Measurements from ENCODE around the gene SKI. TPM values are rescaled to one million over a fixed set of nuclear protein-coding genes. Genes with fewer than 3 reads are reported as not detected.

SKI gene
- total RNA-seq, 3 donors from 2014 or later: 26.8 to 86.6 (median 29.0) TPM

DNA sequence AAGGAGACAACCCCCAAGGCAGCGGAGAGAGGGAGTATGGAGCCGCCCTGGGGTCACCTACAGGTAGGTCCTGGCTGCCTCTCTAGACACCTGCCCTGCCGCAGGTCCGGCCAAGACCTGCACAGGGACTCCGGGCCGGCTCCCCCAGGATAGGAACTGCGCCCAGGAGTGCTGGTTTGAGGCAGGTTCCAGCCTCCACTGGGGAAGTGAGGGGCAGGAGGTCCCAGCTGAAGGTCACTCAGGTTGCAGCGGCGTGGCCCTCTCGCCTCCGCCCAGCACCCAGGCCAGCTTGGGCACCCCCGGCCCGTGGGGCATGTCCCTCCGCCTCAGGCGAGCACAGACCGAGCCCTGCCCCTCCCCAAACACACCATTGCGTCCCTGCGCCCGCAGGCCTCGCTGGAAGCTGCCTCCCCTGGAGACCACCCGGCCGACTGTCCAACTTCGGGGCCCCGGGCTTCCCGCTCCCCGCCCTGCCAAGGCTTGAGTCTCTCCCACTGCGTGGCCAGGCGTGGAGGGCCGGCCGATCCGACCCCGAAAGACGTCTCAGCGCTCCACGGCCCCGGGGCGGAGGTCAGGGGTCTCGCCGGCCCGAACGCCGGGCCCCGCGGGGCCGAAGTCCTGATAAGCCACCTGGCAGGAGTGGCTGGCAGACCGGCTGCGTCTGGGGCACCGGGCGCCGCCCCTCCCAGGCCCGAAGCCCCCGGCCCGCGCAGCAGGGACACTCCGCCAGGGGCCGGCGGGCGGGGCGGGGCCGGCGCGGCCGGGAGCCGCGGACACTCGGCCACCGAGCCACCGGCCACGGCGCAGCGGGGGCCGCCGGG lies 1.4 kb upstream of the SKI start:
- peak overlapping the region; percentile 38 for H3K4me3 ChIP-seq
- DNase-seq (peak in 2 of 3 donors; percentile 67 to 77), ATAC-seq (no peak)
- no peaks in the 10 kb centered on the region for H3K9me3 ChIP-seq
- H3K4me1 ChIP-seq (ENCODE audit: low read depth): peaks cover 24% of the 10 kb centered on the region
- intact Hi-C loops (cut with DNase I, micrococcal nuclease): no loop called here
- TF ChIP-seq, protein P1, sequence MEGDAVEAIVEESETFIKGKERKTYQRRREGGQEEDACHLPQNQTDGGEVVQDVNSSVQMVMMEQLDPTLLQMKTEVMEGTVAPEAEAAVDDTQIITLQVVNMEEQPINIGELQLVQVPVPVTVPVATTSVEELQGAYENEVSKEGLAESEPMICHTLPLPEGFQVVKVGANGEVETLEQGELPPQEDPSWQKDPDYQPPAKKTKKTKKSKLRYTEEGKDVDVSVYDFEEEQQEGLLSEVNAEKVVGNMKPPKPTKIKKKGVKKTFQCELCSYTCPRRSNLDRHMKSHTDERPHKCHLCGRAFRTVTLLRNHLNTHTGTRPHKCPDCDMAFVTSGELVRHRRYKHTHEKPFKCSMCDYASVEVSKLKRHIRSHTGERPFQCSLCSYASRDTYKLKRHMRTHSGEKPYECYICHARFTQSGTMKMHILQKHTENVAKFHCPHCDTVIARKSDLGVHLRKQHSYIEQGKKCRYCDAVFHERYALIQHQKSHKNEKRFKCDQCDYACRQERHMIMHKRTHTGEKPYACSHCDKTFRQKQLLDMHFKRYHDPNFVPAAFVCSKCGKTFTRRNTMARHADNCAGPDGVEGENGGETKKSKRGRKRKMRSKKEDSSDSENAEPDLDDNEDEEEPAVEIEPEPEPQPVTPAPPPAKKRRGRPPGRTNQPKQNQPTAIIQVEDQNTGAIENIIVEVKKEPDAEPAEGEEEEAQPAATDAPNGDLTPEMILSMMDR (IDR thresholded peaks at IDR 0.05): no peak
- no peaks in the 10 kb centered on the region for H3K36me3 ChIP-seq (ENCODE audit: low read depth)

DNA sequence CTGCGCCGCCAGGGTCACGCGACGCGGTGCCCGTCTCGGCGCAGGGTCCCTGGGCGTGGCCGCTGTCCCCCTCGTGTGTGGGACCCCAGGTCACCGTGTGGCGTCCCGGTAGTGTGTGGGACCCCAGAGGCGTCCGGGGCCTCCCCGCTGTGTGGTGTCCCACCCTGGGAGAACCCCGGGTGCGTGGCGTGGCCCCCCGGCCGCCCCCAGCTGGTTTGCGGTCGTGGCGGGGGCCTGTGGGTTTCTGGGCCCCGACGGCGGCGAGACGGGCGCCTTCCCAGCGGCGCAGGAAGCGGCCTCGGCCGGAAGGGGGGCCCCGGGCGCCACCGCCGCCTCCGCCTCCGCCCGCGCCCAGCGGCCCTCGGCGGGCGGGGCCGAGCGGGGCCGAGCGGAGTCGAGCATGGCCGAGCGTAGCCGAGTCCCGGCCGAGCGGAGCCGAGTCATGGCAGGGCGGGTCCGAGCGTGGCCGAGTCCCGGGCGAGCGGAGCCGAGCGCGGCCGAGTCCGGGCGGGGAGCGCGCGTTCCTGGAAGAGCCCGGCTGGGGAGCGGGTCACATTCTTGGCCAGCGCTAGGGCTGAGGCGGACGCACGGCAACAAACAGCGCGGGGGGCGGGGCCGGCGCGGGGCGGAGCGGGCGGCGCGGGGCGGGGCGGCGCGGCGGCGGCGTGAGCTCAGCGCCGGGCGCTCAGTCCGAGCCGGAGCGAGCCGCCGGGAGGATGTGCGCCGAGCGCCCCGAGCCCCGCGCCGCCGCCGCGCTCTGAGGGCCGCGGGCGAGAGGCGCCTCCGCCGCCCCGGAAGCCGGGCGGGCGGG lies 568 bp upstream of the SKI start:
- peak; percentile 95 to 99 (median 97) for DNase-seq
- intact Hi-C loops (cut with DNase I, micrococcal nuclease): no loop called here
- TF ChIP-seq, protein P1 (IDR thresholded peaks at IDR 0.05): no peak
- Histone ChIP-seq H3K36me3 (ENCODE audit: low read depth) (no peaks in the 10 kb centered on the region), H3K9me3 (no peaks in the 10 kb centered on the region), H3K4me3 (peak overlapping the region; percentile 38), H3K4me1 (ENCODE audit: low read depth) (peaks cover 32% of the 10 kb centered on the region)
- ATAC-seq: peak; percentile 90

DNA sequence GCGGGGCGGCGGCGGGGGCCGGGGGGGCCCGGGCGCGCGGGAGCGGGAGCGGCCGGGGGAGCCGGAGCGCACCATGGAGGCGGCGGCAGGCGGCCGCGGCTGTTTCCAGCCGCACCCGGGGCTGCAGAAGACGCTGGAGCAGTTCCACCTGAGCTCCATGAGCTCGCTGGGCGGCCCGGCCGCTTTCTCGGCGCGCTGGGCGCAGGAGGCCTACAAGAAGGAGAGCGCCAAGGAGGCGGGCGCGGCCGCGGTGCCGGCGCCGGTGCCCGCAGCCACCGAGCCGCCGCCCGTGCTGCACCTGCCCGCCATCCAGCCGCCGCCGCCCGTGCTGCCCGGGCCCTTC lies 546 bp downstream of the SKI start:
- ATAC-seq (peak; percentile 1), DNase-seq (peak in 2 of 3 donors; percentile 67 to 71)
- intact Hi-C loops (cut with DNase I, micrococcal nuclease): no loop called here
- Histone ChIP-seq H3K4me1 (ENCODE audit: low read depth) (peaks cover 42% of the 10 kb centered on the region), H3K9me3 (no peaks in the 10 kb centered on the region), H3K36me3 (ENCODE audit: low read depth) (no peaks in the 10 kb centered on the region), H3K4me3 (peak overlapping the region; percentile 48)
- TF ChIP-seq, protein P1 (IDR thresholded peaks at IDR 0.05): no peak

DNA sequence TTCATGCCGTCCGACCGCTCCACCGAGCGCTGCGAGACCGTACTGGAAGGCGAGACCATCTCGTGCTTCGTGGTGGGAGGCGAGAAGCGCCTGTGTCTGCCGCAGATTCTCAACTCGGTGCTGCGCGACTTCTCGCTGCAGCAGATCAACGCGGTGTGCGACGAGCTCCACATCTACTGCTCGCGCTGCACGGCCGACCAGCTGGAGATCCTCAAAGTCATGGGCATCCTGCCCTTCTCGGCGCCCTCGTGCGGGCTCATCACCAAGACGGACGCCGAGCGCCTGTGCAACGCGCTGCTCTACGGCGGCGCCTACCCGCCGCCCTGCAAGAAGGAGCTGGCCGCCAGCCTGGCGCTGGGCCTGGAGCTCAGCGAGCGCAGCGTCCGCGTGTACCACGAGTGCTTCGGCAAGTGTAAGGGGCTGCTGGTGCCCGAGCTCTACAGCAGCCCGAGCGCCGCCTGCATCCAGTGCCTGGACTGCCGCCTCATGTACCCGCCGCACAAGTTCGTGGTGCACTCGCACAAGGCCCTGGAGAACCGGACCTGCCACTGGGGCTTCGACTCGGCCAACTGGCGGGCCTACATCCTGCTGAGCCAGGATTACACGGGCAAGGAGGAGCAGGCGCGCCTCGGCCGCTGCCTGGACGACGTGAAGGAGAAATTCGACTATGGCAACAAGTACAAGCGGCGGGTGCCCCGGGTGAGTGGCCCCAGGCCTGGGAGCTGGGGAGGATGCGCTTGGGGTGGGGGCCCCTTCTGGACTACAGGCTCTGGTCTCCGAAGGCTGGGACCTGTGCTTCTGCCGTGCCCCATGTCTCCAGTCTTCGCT lies 1.1 kb downstream of the SKI start:
- intact Hi-C loops (cut with DNase I, micrococcal nuclease): no loop called here
- H3K4me1 ChIP-seq (ENCODE audit: low read depth): peaks cover 48% of the 10 kb centered on the region
- DNase-seq: peak; percentile 74 to 85 (median 82)
- H3K36me3 ChIP-seq (ENCODE audit: low read depth): no peaks in the 10 kb centered on the region
- TF ChIP-seq, protein P1 (IDR thresholded peaks at IDR 0.05): no peak
- peak; percentile 35 for ATAC-seq
- peak overlapping the region; percentile 48 for H3K4me3 ChIP-seq
- no peaks in the 10 kb centered on the region for H3K9me3 ChIP-seq

Measured in mucosa of descending colon (tissue), 3 donors.